ENCODE measurements around the gene ZNF385C. TPM values are rescaled to one million over a fixed set of nuclear protein-coding genes. Genes with fewer than 3 reads are reported as not detected.
A peak's percentile ranks its signal among the peaks of the same experiment; 100 is the strongest.

Gene ZNF385C
- total and polyA plus RNA-seq, 9 donors, result 2.8 to 10.0 (median 7.6) TPM

DNA sequence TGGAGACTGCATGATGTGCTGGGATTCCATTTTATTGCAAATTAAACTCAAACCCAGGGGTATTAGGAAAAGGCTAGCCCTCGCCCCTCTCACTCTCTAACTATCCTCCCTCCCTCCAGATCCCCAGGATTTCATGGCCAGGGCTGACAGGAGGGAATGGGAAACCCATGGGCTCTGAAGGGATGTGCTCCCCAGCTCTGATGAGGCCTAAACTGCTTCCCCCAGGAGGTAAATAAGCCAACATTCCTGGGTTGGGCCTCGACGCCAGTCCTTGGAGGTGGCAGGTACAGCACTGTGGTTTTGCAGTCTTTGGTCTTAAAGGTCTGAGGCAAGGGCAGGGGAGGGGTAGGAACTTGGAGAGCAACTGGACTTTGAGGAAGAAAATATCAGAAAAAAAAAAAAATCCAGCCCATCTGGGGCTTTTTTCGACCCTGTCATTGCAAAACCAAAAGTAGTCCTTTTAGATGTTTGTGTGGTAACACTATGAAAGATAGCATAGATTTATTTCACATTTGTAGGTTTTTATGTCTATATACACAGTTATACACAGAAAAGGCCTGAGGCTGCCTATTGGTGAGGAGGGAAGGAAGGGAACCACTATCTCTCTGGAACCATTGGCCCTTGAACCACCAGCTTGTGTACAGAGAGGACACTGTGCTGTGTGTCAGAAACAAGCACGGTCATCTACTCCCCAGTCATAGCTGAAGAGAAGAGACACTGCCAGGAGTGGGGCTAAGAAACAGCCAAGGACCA lies 59.9 kb downstream of the ZNF385C start:
- H3K27ac ChIP-seq (ENCODE audit: low read length), result no peak overlapping the region
- WGBS (ENCODE audit: insufficient coverage), result 60% methylated on average over 3 of the region's 5 CpGs
- H3K9me3 ChIP-seq (replicated peaks; ENCODE audit: control insufficient read depth, low read depth, low read length), result no peaks in the 10 kb centered on the region
- peaks cover 8% of the 10 kb centered on the region for H3K36me3 ChIP-seq (ENCODE audit: control insufficient read depth, insufficient read depth, low read length)
- no peaks in the 10 kb centered on the region for H3K4me1 ChIP-seq (ENCODE audit: control insufficient read depth, insufficient read depth, low read length)
- no peak for DNase-seq
- H3K27me3 ChIP-seq (ENCODE audit: control insufficient read depth, insufficient read depth, low read length), result no peaks in the 10 kb centered on the region
- no peak overlapping the region for H3K4me3 ChIP-seq (ENCODE audit: low read length)

DNA sequence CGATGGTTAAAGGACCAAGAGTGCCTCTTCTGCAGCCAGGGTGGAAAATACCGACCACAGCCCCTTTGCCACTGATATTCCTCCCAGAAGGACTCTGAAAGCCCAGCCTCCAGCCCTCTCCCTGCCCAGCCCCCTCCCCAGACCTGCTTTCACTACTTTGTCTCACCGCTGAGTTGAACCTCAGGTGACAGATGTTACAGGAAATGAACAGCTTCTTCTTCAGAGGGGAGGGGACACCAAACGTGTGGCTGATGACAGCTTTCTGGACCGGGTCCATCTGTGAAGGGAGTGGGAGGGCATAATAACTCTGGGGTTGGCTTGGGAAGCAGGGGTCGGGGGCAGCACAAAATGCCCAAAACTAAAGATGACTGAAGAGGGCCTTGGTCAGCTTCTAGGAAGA lies 64.2 kb downstream of the ZNF385C start:
- Histone ChIP-seq H3K4me1 (ENCODE audit: control insufficient read depth, insufficient read depth, low read length) (peaks cover 3% of the 10 kb centered on the region), H3K27me3 (ENCODE audit: control insufficient read depth, insufficient read depth, low read length) (no peaks in the 10 kb centered on the region), H3K4me3 (ENCODE audit: low read length) (no peak overlapping the region), H3K36me3 (ENCODE audit: control insufficient read depth, insufficient read depth, low read length) (peaks cover 2% of the 10 kb centered on the region), H3K27ac (ENCODE audit: low read length) (no peak overlapping the region), H3K9me3 (replicated peaks; ENCODE audit: control insufficient read depth, low read depth, low read length) (no peaks in the 10 kb centered on the region)
- no peak for DNase-seq
- 36% methylated on average over 4 of the region's 6 CpGs for WGBS (ENCODE audit: insufficient coverage)

DNA sequence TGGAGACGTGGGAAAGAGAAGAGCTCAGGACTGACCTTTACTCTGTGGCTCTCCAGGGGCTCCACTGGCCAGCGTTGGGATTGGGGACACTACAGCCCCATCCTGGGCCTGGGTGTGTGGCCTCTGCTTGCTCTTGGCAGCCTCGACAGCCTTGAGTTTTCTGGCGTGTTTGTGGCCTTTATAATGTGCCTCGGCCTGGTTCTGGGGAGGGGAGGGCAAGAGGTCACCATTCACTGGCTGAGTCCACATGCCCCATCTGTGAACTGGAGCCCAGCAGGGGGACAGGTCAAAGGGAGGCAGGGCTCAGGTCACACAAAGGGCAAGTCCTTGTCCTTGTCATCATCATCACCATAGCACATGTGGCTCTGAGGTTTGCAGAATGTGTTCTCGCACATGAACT lies 66.7 kb downstream of the ZNF385C start:
- 23% methylated on average over 4 of the region's 6 CpGs for WGBS (ENCODE audit: insufficient coverage)
- DNase-seq, result peak; percentile 31
- H3K4me3 ChIP-seq (ENCODE audit: low read length), result no peak overlapping the region
- peaks cover 2% of the 10 kb centered on the region for H3K36me3 ChIP-seq (ENCODE audit: control insufficient read depth, insufficient read depth, low read length)
- peaks cover 28% of the 10 kb centered on the region for H3K4me1 ChIP-seq (ENCODE audit: control insufficient read depth, insufficient read depth, low read length)
- no peaks in the 10 kb centered on the region for H3K27me3 ChIP-seq (ENCODE audit: control insufficient read depth, insufficient read depth, low read length)
- H3K27ac ChIP-seq (ENCODE audit: low read length), result no peak overlapping the region
- H3K9me3 ChIP-seq (replicated peaks; ENCODE audit: control insufficient read depth, low read depth, low read length), result no peaks in the 10 kb centered on the region

DNA sequence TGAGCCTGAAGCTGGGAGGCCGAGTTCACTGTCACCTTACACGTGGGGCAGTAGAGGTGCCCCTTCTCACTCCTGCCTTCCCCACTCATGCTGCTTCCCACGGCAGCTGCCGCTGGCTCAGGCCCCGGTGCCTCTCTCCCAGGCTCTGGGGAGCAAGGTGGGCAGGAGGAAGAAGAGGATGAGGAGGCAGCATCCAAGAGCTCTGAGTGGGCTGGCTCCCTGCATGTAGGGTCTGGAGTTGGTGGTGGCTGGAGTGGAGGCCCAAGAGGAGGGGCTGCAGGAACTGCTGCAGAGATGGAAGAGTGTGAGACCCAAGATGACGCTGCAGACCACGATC lies 69.5 kb downstream of the ZNF385C start:
- Histone ChIP-seq H3K4me3 (ENCODE audit: low read length) (no peak overlapping the region), H3K27ac (ENCODE audit: low read length) (peak overlapping the region; percentile 71), H3K4me1 (ENCODE audit: control insufficient read depth, insufficient read depth, low read length) (peaks cover 45% of the 10 kb centered on the region), H3K27me3 (ENCODE audit: control insufficient read depth, insufficient read depth, low read length) (no peaks in the 10 kb centered on the region), H3K36me3 (ENCODE audit: control insufficient read depth, insufficient read depth, low read length) (peaks cover 12% of the 10 kb centered on the region), H3K9me3 (replicated peaks; ENCODE audit: control insufficient read depth, low read depth, low read length) (no peaks in the 10 kb centered on the region)
- WGBS (ENCODE audit: insufficient coverage), result 95% methylated on average over 4 of the region's 7 CpGs
- no peak for DNase-seq

DNA sequence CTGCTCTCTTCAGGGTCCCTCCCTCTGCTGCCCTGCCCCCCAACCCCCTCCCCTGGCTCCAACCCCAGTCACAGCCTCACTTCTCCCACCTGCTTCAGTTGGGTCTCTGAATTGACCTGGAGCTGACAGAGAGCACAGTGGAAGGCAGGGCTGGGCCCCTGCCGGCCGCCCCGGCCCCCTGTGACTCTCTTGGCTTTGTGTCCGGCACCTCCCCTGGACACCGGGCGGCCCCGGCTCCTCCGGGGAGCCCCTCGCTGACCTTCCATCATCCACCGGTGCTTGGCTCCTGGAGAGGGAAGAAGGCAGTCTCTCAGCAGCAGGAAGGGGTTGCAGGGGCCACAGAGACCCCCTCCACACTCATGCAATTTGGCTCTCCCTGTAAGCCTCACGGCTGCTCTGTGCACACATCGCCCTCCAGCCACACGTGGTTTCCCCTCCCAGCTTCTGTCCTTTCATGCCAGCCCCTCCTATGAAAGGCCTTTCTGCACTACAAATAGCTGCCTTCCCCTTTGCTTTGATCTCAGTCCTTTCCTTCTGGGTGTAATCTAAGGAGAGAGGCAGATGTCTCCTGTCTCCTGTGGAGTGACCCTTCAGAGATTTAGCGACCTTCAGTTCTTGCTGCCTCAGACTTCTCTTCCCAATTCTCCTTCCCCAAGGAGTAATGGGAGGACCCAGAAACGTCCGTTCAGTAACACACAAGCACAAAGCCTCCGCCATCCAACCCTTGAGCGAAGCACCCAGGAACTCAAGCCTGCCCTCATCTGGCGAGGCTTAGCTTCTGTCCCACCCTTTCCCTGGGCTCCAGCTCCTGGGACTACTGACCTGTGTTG lies 70.1 kb downstream of the ZNF385C start:
- Histone ChIP-seq H3K4me3 (ENCODE audit: low read length) (no peak overlapping the region), H3K4me1 (ENCODE audit: control insufficient read depth, insufficient read depth, low read length) (peaks cover 46% of the 10 kb centered on the region), H3K27ac (ENCODE audit: low read length) (peak overlapping the region; percentile 71), H3K36me3 (ENCODE audit: control insufficient read depth, insufficient read depth, low read length) (peaks cover 18% of the 10 kb centered on the region), H3K27me3 (ENCODE audit: control insufficient read depth, insufficient read depth, low read length) (no peaks in the 10 kb centered on the region), H3K9me3 (replicated peaks; ENCODE audit: control insufficient read depth, low read depth, low read length) (no peaks in the 10 kb centered on the region)
- DNase-seq, result peak; percentile 24
- WGBS (ENCODE audit: insufficient coverage), result 28% methylated on average over 13 of the region's 19 CpGs

DNA sequence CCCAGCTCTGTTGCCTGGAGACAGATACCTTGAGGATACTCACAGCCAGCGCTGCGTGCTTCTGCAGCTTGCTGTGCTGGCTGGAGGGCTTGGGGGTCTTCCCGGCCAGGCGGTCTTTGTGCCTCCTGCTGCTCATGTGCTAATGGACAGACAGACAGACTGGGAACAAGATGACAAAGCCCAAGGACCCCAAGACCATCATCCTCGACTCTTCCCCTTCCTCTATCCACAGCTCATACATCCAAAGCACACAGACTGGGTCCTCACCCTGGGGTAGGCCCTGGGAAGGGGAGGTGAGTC lies 70.7 kb downstream of the ZNF385C start:
- DNase-seq, result peak; percentile 58
- no peaks in the 10 kb centered on the region for H3K9me3 ChIP-seq (replicated peaks; ENCODE audit: control insufficient read depth, low read depth, low read length)
- WGBS (ENCODE audit: insufficient coverage), result 29% methylated on average over 4 of the region's 5 CpGs
- H3K27me3 ChIP-seq (ENCODE audit: control insufficient read depth, insufficient read depth, low read length), result no peaks in the 10 kb centered on the region
- H3K36me3 ChIP-seq (ENCODE audit: control insufficient read depth, insufficient read depth, low read length), result peaks cover 25% of the 10 kb centered on the region
- peak overlapping the region; percentile 71 for H3K27ac ChIP-seq (ENCODE audit: low read length)
- peaks cover 46% of the 10 kb centered on the region for H3K4me1 ChIP-seq (ENCODE audit: control insufficient read depth, insufficient read depth, low read length)
- no peak overlapping the region for H3K4me3 ChIP-seq (ENCODE audit: low read length)

DNA sequence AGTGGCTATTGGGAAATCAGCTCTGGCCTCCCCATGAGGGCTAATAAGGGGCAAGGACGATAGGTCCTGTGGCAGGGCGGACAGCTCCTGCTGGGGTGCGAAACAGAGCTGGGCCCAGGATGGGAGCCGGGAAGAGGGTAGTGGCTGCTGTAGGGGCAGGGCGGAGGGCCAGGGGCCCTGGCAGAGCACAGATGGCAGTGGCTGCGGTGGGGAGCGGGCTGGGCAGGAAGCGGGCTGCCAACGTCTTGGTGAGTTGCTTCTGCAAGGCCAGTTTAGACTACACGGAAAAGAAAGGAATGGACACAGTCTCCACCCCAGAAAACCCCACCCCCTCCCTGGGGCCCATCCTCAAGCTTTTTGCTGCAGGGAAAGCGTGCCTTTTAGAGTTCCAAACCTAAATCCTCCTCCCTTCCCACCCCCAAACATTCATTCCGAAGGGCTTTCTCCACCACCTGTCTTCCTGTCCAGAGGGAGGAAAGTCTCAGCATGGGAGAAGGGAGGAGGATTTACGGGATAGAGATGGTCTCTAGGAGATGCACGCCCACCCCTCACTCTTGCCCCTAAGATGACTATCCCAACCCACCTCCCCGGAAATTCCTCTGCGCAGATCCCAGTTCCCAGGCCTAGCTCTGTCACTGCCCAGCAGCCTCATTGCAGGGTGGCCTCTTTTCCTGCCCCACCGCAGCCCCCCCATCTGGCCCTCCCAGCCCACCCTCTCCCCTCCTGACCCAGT lies 71.2 kb downstream of the ZNF385C start:
- H3K27ac ChIP-seq (ENCODE audit: low read length), result peak overlapping the region; percentile 49
- peaks cover 30% of the 10 kb centered on the region for H3K36me3 ChIP-seq (ENCODE audit: control insufficient read depth, insufficient read depth, low read length)
- H3K27me3 ChIP-seq (ENCODE audit: control insufficient read depth, insufficient read depth, low read length), result no peaks in the 10 kb centered on the region
- H3K9me3 ChIP-seq (replicated peaks; ENCODE audit: control insufficient read depth, low read depth, low read length), result no peaks in the 10 kb centered on the region
- no peak overlapping the region for H3K4me3 ChIP-seq (ENCODE audit: low read length)
- H3K4me1 ChIP-seq (ENCODE audit: control insufficient read depth, insufficient read depth, low read length), result peaks cover 46% of the 10 kb centered on the region
- 31% methylated on average over 9 of the region's 17 CpGs for WGBS (ENCODE audit: insufficient coverage)
- DNase-seq, result peak; percentile 72

DNA sequence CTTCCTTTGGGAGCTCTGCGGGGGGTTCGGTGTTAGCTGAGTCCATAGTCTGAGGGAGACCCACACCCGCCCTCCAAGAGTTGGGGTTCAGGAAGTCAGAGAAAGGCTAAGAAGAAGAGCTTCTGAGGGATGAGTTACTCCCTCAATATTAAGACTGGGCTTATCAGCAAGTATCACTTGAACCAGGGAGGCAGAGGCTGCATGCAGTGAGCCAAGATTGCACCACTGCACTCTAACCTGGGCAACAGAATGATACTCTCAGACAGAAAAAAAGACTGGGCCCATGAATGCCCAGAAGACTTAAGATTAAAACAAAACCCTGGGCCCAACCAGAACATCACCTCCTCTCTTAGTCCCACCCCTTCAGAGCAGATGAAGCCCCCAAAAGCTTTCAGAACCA lies 72.3 kb downstream of the ZNF385C start:
- Histone ChIP-seq H3K4me1 (ENCODE audit: control insufficient read depth, insufficient read depth, low read length) (peaks cover 48% of the 10 kb centered on the region), H3K9me3 (replicated peaks; ENCODE audit: control insufficient read depth, low read depth, low read length) (no peaks in the 10 kb centered on the region), H3K27ac (ENCODE audit: low read length) (no peak overlapping the region), H3K27me3 (ENCODE audit: control insufficient read depth, insufficient read depth, low read length) (no peaks in the 10 kb centered on the region), H3K4me3 (ENCODE audit: low read length) (no peak overlapping the region), H3K36me3 (ENCODE audit: control insufficient read depth, insufficient read depth, low read length) (peaks cover 37% of the 10 kb centered on the region)
- no CpG with 5 or more reads among the region's 3 CpGs for WGBS (ENCODE audit: insufficient coverage)
- no peak for DNase-seq

DNA sequence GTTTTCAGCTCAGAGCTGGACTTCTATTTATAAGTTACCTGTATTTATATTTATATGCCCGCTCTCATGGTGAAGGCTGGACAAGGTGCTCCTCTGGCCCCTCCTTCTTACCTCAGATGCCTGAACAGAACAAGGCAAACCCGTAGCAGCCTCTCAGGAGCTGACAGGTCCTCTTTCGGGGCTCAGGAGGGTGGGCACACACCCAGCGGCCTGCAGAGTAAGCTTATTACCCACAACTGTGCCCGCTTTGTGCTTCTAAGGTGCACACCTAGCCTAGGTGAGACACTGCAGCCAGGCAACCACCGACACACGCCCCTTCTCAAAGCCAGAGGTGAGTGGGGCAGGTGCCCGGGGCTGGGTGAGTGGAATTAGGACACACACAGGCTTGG lies 73.1 kb downstream of the ZNF385C start:
- Histone ChIP-seq H3K27ac (ENCODE audit: low read length) (no peak overlapping the region), H3K36me3 (ENCODE audit: control insufficient read depth, insufficient read depth, low read length) (peaks cover 37% of the 10 kb centered on the region), H3K4me1 (ENCODE audit: control insufficient read depth, insufficient read depth, low read length) (peaks cover 55% of the 10 kb centered on the region), H3K27me3 (ENCODE audit: control insufficient read depth, insufficient read depth, low read length) (no peaks in the 10 kb centered on the region), H3K4me3 (ENCODE audit: low read length) (no peak overlapping the region), H3K9me3 (replicated peaks; ENCODE audit: control insufficient read depth, low read depth, low read length) (no peaks in the 10 kb centered on the region)
- no peak for DNase-seq
- 74% methylated on average over 4 of the region's 8 CpGs for WGBS (ENCODE audit: insufficient coverage)
